Activated CD4-positive, alpha-beta T cell treated with anti-CD3 and anti-CD28 coated beads, Interleukin-2, amount 50 U/mL, for 16 hours (primary cell): Measurements from ENCODE around the gene LRP8.
A peak's percentile ranks its signal among the peaks of the same experiment; 100 is the strongest.
"Not testable (repeated sequence)": the region's sequence is repeated elsewhere in the genome, so short reads cannot be mapped to it uniquely, and the experiment has no call there.

Experiments used
- DNase-seq: peaks from one replicate; pipeline ENCODE4 v3.0.0-alpha.2; 2020

LRP8 gene

DNA sequence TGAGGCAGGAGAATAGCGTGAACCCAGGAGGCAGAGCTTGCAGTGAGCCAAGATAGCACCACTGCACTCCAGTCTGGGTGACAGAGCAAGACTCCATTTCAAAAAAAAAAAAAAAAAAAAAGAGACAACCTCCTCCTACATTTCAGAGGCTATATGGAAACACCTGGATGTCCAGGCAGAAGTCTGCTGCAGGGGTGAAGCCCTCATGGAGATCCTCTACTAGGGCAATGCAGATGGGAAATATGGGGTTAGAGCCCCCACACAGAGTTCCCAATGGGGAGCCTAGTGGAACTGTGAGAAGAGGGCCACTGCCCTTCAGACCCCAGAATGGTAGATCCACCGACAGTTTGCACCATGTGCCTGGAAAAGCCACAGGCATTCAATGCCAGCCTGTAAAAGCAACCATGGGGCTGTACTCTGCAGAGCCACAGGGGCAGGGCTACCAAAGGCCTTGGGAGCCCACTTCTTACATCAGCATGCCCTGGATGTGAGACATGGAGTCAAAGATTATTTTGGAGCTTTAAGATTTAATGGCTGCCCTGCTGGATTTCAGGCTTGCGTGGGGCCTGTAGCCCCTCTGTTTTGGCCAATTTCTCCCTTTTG lies 121.7 kb downstream of the LRP8 start:
- not testable (repeated sequence) for DNase-seq

DNA sequence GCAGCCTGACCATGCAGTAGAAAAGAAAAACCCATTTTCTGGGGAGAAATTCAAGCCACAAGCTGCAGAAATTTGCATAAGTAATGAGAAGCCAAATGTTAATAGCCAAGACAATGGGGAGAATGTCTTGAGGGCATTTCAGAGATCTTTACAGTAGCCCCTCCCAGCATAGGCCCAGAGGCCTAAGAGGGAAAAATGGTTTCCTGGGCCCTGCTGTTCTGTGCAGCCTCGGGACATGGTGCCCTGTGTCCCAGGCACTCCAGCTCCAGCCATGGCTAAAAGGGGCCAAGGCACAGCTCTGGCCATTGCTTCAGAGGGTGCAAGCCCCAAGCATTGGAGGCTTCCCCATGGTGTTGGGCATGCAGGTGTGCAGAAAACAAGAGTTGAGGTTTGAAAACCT lies 122.4 kb downstream of the LRP8 start:
- DNase-seq = not testable (repeated sequence)

- no peak for DNase-seq
These were observed 124.4 kb downstream of the LRP8 start for GRCh38 chr1:53203466-53203865.

DNA sequence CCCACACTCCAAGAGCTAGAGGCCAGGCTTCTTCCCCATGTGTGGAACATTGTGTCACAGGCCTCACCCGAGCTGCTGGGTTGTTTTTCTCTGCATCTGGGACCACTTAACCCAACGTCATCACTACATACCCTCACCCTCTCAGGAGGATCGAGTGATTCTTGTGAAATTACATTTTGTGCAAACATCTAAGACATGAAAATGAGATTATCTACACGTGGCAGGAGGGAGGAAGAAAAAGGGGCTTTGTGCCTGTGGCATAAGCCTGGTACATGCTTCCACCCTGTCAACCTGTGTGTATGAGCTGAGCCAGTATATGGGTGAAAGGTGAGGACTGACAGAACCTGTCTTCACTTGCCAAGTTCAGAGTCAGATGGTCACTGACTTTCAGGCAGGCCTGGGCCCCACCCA lies 129.6 kb downstream of the LRP8 start:
- no peak for DNase-seq

- DNase-seq = no peak
These were observed 130.3 kb downstream of the LRP8 start for GRCh38 chr1:53197291-53198200.

- DNase-seq = peak; percentile 95
These were observed 131.2 kb downstream of the LRP8 start, which contains the start of gene CPT2 for GRCh38 chr1:53196485-53197290. CPT2 (plus strand) TSS chr1:53196824; CDS start chr1:53196944, 120 bp downstream.

GRCh38 chr1:53196017-53196484 lies 131.8 kb downstream of the LRP8 start:
- DNase-seq = peak; percentile 23

DNA sequence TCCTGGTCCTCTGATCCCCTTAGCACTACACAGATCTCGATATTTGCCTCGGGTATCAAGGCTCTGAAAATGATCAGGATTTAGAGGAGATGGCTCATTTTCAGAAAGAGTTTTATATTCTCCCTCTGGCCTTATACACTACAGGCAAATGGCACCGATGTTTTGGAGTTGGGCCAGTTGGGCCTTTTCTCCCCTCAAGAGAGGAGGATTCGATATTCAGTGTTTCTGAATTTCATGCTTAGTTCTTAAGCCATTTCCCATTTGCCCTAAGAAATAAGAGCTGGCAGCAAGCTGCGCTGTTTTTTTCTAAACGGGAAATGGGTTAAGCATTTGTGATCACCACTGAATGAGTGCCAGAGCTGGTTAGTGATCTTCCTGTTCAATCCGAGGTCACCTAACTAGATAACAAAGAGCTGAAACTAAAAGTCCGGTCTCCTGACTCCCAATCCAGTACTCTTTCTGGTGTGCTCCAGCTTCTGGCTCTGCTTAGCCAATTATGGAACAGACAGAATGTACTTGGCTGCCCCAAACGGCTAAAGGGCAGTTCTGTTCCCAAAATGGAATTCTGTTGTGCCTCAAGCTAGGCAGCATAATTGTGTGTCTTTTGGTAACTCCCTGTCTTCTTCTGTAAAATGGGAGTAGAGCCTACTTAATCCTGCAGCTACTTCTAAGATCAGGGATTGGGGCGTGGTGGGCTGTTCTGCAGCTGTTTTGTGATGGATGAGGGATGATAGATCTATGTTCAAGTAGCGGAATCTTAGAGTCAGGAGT lies 132.4 kb downstream of the LRP8 start:
- no peak for DNase-seq
